IgD-negative memory B cell (primary cell): ENCODE results near the gene CAMKMT. TPM values are rescaled to one million over a fixed set of nuclear protein-coding genes. Genes with fewer than 3 reads are reported as not detected.
A peak's percentile ranks its signal among the peaks of the same experiment; 100 is the strongest.

Experiments used
- H3K27ac Mint-ChIP-seq, 3 donors: one replicate each; pipeline ENCODE4 v1.8.0; 2020 to 2022; ENCODE audit warnings: mild to moderate bottlenecking in 3 of 3, mixed read lengths in 3 of 3, moderate library complexity in 1 of 3
- H3K27me3 Mint-ChIP-seq: one replicate; pipeline ENCODE4 v1.8.0; 2021; ENCODE audit warnings: mixed read lengths
- H3K36me3 Mint-ChIP-seq: one replicate; pipeline ENCODE4 v1.8.0; 2020; ENCODE audit warnings: mild to moderate bottlenecking, mixed read lengths
- H3K4me1 Mint-ChIP-seq, 3 donors: one replicate each; pipeline ENCODE4 v1.8.0; 2020 to 2022; ENCODE audit warnings: mixed read lengths in 3 of 3, mild to moderate bottlenecking in 1 of 3
- H3K4me3 Mint-ChIP-seq, 4 donors: one replicate each; pipeline ENCODE4 v1.8.0; 2020 to 2022; ENCODE audit warnings: mild to moderate bottlenecking in 4 of 4, mixed read lengths in 4 of 4, moderate library complexity in 3 of 4
- H3K9me3 Mint-ChIP-seq, 3 donors: one replicate each; pipeline ENCODE4 v1.8.0; 2020 to 2021; ENCODE audit warnings: mixed read lengths in 3 of 3, mild to moderate bottlenecking in 1 of 3
- polyA plus RNA-seq: library from polyadenylated mRNA; unstranded; fragments of 300-500 nt; fragmentation: Illumina TruSeq; gene quantifications from one replicate; pipeline ENCODE4 v1.2.3, GENCODE V29; 2021

CAMKMT gene
- polyA plus RNA-seq, 1 donor from 2014 or later = 12.2 TPM

DNA sequence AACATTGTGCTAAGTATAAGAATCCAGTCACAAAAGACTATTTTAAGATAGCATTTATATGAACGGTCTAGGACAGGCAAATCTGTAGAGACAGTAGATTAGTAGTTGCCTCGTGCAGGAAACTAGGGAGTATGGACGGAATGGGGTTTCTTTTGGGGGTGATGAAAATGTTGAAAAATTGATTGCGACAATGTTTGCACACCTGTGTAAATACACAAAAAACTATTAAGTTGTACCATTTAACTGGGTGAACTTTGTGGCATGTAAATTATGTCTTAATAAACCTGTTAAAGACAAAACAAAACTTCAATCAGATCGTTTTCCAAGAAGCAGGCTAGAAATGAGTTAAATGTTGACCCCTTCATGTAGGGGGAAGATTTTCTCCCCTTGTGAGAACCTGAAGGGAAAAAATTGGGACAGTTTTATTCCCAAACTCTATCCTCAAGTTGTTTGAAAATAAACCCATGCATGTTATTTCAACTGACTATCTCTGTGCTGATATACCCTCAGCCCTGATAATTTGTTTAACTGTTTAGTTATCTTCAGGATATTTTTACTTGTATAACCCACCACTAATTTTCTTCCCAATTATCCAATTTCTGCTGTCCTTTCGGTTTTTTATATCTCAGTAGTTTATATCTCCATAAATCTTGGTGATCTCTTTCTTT lies 87.2 kb downstream of the CAMKMT start:
- Mint-ChIP-seq H3K27ac (peak overlapping the region in 1 of 3 donors; percentile 86), H3K4me3 (no peak overlapping the region), H3K4me1 (no peaks in the 10 kb centered on the region), H3K9me3 (no peaks in the 10 kb centered on the region), H3K36me3 (no peaks in the 10 kb centered on the region), H3K27me3 (no peaks in the 10 kb centered on the region)

DNA sequence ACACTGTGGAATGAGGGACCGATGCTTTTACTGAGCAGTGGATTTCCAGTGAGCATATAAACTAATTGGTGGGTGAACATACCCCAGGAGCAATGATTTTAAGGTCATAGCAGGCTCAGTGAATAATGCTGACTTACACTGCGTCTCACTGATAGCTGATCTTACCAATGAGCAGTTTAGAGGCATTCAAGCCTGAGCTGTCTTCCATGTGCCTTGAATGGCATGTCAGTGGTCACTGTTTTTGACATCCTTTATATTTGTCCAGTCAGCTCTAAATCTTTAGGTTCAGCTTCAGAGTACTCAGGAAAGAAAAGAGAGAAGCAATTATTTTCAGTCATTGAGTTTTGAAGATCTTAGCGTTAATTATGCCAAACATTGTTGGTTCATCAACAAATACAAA lies 88.3 kb downstream of the CAMKMT start:
- Mint-ChIP-seq H3K27me3 (no peaks in the 10 kb centered on the region), H3K36me3 (peaks cover 3% of the 10 kb centered on the region), H3K4me1 (no peaks in the 10 kb centered on the region), H3K4me3 (no peak overlapping the region), H3K27ac (no peak overlapping the region), H3K9me3 (no peaks in the 10 kb centered on the region)

DNA sequence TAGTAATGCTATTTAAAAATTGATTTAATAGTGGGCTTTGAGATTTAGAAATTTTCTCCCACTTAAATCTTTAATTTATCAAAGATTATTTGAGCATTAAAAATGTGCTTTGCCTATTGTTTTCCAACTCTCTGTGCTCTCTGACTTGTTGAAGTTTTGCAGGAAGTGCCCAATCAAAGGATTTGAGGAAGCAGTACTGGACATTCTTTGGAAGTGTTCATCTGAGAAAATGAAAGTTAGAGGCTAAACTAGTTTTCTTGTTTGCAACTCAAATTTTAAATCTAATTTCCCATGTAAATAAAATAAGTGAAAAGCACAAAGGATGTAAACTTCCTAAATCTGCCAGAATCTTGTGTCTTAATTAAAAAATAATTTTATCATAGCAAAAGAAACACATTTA lies 89.1 kb downstream of the CAMKMT start:
- H3K27me3 Mint-ChIP-seq = no peaks in the 10 kb centered on the region
- no peaks in the 10 kb centered on the region for H3K4me1 Mint-ChIP-seq
- no peaks in the 10 kb centered on the region for H3K9me3 Mint-ChIP-seq
- H3K27ac Mint-ChIP-seq = no peak overlapping the region
- H3K4me3 Mint-ChIP-seq = no peak overlapping the region
- peaks cover 3% of the 10 kb centered on the region for H3K36me3 Mint-ChIP-seq

DNA sequence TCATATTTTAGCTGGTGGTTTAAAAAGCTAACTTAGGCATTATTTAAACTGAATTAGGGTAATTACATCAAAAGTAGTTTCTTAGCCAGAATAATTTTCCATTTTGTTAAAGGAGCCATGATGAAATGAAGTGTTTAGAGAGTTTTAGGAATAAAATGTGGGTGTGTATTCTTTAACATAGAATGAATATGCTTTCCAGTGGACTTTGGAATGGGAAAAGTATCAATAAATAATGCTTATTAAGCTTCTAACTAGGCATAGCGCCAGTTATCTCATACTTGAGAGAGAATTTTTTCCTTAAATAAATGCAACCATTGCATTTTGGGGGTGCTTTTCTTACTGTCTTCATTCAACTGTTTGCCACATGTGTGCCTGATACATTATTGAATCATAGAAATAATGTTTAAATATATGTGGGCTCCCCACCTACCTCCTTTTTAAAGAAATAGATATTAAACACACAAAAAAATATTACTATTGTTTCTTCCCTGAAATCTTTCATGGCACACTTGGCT lies 90.4 kb downstream of the CAMKMT start:
- H3K27me3 Mint-ChIP-seq = no peaks in the 10 kb centered on the region
- H3K4me1 Mint-ChIP-seq = no peaks in the 10 kb centered on the region
- H3K27ac Mint-ChIP-seq = no peak overlapping the region
- no peaks in the 10 kb centered on the region for H3K9me3 Mint-ChIP-seq
- H3K36me3 Mint-ChIP-seq = peaks cover 3% of the 10 kb centered on the region
- no peak overlapping the region for H3K4me3 Mint-ChIP-seq

DNA sequence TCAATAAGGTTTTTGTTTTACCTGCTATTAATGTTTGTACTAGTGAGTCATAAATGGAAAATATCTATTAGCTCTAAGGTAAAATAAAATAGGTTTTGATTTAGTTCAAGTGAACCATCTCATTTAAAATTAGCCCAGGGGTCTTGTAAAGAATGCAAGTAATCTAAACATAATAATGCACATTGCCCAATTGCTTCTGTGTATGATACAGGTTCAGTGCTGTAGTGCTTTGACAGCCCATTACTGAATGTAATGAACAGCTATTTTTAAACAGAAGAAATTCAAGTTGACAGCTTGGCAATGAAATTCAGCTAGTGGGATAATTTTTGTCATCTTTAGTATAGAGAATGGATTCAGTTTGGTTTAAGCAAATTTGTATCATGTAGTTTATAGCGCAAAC lies 91.5 kb downstream of the CAMKMT start:
- Mint-ChIP-seq H3K9me3 (no peaks in the 10 kb centered on the region), H3K36me3 (peaks cover 5% of the 10 kb centered on the region), H3K4me1 (no peaks in the 10 kb centered on the region), H3K27ac (no peak overlapping the region), H3K27me3 (no peaks in the 10 kb centered on the region), H3K4me3 (no peak overlapping the region)

DNA sequence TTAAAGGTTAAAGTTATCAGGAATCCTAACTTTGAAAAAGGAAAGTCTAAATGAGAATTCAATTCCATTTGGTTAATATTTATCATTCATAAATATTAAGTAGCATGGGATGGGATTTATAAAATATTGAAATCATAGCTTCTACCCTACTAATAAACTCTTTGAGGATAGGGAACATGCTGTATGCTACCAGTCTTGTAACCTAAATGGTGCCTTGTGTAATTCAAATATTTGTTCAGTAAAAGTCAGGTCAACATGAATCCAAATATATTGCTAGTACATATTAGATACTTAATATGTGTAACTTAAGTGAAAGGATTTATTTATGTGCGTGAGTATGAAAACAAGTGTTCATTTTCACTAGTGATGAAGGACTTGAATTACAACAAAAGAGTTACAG lies 94.1 kb downstream of the CAMKMT start:
- H3K36me3 Mint-ChIP-seq = peaks cover 5% of the 10 kb centered on the region

DNA sequence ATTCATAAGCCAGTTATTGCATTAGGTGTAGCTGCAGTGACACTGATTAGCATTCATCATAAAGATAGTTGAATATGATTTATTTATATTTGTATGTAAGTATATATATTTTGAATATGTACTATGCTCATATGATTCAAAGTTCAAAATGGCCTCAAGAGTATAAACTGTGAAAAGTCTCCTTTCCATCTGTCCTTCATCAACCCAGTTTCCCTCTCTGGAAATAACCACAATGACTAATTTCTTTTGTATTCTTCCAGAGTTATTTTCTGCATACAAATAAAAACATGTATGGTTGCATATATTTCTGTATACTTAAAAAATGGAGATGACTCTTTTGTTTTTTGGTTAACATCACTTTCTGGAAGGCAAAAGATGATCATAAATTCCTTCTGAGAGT lies 95.2 kb downstream of the CAMKMT start:
- no peaks in the 10 kb centered on the region for H3K9me3 Mint-ChIP-seq
- H3K27ac Mint-ChIP-seq = no peak overlapping the region
- H3K4me3 Mint-ChIP-seq = no peak overlapping the region

More for the DNA sequence above, 94.1 kb downstream of the CAMKMT start:
- H3K27me3 Mint-ChIP-seq = no peaks in the 10 kb centered on the region
- no peaks in the 10 kb centered on the region for H3K9me3 Mint-ChIP-seq
- no peak overlapping the region for H3K4me3 Mint-ChIP-seq
- H3K27ac Mint-ChIP-seq = no peak overlapping the region
- H3K4me1 Mint-ChIP-seq = no peaks in the 10 kb centered on the region

DNA sequence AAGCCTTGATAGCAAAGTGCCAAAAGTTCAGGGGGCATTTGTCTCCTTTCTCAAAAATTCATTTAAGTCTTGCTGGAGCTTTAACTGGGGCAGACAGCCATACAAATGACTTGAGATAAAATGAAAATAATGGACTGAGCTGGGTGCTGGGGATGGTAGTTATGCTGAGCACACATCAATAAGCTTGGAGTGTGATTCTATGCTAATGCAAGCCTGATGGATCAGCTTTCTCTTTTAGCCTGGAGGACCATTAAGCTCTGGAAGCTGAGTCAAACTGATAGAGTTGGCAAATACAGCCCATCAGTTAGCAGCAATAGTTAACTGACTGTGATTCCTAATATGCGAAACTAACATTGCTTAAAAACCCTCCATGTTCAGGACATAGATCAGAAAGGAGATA lies 98.0 kb downstream of the CAMKMT start:
- no peaks in the 10 kb centered on the region for H3K4me1 Mint-ChIP-seq
- no peaks in the 10 kb centered on the region for H3K27me3 Mint-ChIP-seq
- peaks cover 0 to 13% (median 7%) of the 10 kb centered on the region in 3 donors for H3K9me3 Mint-ChIP-seq
- H3K36me3 Mint-ChIP-seq = peaks cover 1% of the 10 kb centered on the region
- H3K4me3 Mint-ChIP-seq = no peak overlapping the region
- H3K27ac Mint-ChIP-seq = no peak overlapping the region

More for the DNA sequence above, 95.2 kb downstream of the CAMKMT start:
- H3K27me3 Mint-ChIP-seq = no peaks in the 10 kb centered on the region
- peaks cover 5% of the 10 kb centered on the region for H3K36me3 Mint-ChIP-seq
- H3K4me1 Mint-ChIP-seq = no peaks in the 10 kb centered on the region

DNA sequence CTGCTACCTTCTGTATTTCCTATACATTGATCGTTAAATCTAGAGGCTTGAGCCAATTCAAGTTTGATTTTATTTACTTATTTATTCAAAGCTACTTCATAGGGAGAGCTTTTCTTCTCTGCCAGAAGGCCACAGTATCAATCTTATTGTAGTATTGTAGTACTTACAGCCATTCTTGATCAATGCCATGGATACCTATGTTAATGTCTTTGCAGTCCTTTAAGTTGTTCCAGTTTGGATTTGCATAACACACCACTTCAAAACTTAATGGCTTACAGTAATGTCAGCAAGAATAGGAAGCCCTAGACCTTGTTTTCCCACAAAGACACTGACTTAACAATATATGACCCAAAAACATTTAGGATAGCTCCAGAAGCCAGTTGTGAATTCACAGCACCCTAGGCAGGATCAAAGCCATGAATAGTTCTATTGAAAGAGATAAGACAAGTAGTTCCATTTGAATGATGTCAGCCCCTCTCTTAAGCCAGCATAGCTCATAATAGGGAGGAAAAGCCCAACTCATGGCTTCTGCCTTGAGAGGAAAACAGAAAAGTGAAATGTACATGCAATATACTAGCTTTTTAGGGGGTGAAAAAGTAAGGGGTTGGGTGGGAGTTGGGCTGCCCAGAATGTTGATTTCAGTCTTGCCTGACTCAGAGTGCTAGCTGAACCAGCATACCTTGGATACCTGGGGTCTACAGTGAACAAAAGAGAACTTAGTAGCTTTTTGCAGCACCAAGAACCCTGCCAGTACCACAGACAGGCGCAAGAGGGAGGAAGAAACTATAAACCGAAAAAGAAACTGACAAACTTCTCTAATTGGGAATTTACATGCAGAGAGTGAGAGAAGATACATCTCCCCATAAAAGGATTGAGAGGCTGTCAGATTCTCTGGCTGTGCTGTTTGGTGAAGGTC lies 101.4 kb downstream of the CAMKMT start:
- H3K4me1 Mint-ChIP-seq = no peaks in the 10 kb centered on the region
- no peaks in the 10 kb centered on the region for H3K36me3 Mint-ChIP-seq
- H3K27ac Mint-ChIP-seq = no peak overlapping the region
- no peaks in the 10 kb centered on the region for H3K27me3 Mint-ChIP-seq
- no peak overlapping the region for H3K4me3 Mint-ChIP-seq
- peaks cover 0 to 19% (median 10%) of the 10 kb centered on the region in 3 donors for H3K9me3 Mint-ChIP-seq

DNA sequence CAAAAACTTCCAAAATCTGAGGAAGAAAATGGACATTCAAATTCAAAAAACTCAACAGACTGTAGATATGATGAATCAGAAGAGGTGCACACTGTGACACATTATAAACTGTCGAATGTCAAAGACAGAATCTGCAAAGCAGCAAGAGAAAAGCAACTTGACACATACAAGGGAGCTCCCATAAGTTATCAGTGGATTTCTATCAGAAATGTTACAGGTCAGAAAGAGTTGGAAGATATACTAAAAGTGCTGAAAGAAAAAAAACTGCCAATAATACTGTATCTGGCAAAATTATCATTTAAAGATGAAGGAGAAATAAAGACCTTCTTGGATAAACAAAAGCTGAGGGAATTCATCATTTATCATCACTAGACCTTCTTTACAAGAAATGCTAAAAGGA lies 102.7 kb downstream of the CAMKMT start:
- H3K36me3 Mint-ChIP-seq = no peaks in the 10 kb centered on the region
- H3K4me1 Mint-ChIP-seq = no peaks in the 10 kb centered on the region
- H3K9me3 Mint-ChIP-seq = peaks cover 0 to 19% (median 10%) of the 10 kb centered on the region in 3 donors
- H3K27me3 Mint-ChIP-seq = no peaks in the 10 kb centered on the region
- no peak overlapping the region for H3K4me3 Mint-ChIP-seq
- no peak overlapping the region for H3K27ac Mint-ChIP-seq

DNA sequence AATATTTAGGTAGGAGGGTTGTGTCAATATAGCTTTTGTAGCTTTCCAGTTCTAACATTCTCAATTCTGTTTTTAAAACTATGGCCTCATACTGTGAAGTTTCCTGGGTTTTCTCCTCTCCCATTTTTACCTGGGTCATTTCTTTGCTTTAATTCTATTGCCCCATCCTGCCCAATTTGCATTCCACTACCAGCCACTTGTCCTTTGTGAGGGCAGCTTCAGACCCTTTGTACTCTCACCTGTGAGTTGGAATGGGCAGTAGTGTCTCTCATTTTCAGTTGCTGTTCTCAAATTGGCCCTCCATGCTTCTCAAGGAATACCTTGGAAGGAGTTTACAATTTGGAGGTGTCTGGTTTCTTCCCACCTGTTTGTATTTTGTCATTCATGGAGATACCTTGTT lies 108.4 kb downstream of the CAMKMT start:
- Mint-ChIP-seq H3K4me3 (no peak overlapping the region), H3K27me3 (no peaks in the 10 kb centered on the region)

DNA sequence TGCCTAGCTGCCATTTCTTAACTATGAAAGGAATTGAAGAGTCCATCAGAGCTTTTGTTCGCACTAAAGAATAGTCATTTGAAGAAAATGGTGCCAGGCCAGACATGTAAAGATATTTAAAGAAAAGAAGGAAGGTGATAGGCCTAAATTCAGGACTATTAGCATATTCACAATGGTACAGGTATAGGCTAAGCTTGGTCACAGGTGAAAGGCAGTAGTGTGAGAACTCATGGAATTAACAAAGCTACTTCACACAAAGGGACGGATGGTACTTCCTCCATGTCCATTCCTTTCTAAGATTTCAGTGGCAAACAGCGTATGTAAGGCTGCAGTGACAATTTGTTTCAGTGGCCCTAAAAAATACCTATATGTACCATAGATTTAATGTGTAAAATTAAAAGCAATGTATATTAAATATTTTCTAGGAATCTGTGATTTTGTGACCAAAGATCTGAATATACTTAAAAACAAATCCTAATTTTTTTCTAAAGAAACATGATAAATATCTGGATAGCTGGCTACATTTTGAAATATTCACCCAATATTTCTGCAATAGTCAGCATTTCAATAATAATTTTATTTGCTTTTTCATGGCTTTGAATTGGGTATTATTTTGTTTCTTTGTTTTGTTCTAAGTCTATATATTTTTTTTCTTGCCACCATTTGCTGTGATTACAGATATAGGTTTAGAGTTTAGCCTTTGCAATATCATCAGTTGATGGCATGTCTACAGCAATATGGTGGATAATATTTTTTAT lies 116.1 kb downstream of the CAMKMT start:
- no peaks in the 10 kb centered on the region for H3K36me3 Mint-ChIP-seq
- no peak overlapping the region for H3K4me3 Mint-ChIP-seq
- H3K27me3 Mint-ChIP-seq = no peaks in the 10 kb centered on the region

More for the DNA sequence above, 108.4 kb downstream of the CAMKMT start:
- H3K27ac Mint-ChIP-seq = no peak overlapping the region
- H3K9me3 Mint-ChIP-seq = peaks cover 0 to 7% (median 3%) of the 10 kb centered on the region in 3 donors
- peaks cover 2% of the 10 kb centered on the region for H3K36me3 Mint-ChIP-seq
- H3K4me1 Mint-ChIP-seq = no peaks in the 10 kb centered on the region

DNA sequence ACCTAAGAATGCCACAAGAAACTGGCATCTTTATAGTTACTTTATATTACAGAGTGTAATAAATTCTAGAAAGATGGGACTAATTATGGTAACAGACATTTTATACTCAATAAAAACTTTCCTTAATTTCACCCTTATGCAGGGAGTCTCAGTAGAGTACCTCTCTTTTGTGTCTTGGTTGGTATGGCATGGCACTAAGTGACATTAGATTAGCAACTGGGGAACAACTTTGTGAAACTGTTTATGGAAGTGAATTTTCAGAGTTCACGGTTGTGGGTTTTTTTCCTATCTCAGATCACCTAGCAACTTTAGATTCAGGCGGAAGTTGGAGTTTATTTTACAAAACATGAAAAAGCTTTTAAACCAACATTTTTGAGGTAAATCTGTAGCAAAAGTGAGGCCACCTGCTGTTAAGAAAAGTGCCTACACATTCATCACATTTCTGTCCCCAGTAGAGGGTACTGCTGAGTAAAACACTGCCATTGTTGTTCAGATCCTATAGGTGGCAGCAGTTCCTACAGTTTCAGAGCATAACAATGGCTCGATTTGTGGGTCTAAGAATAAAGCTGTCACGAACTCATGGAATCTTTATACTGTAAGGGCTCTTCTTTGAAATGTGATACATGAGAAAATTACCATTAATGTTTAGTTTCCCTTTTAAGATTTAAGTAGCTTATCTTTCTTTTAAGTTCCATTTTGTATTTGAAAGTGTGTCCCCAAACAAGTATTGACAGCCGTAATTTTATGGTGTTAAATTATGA lies 117.6 kb downstream of the CAMKMT start:
- H3K27ac Mint-ChIP-seq = no peak overlapping the region

More for the DNA sequence above, 116.1 kb downstream of the CAMKMT start:
- no peak overlapping the region for H3K27ac Mint-ChIP-seq
- H3K9me3 Mint-ChIP-seq = no peaks in the 10 kb centered on the region
- peaks cover 0 to 3% (median 0%) of the 10 kb centered on the region in 3 donors for H3K4me1 Mint-ChIP-seq

DNA sequence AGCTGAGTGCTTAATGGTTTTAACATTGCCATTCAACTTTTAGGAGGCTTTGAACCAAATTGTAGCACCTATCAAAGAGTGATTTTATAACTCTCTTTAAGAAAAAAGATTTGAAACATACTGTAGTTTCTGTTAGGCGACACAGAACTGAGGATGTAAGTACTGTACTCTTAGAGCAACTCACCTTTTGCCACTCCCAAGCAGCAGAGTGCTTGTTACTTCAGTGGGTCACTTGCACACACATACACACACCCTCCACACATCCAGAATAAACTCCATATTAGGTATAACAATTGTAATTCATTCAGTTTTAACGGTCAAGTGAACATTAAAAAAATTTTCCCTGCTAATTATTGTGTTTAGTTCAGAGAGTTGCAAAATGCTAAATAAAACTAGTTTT lies 118.3 kb downstream of the CAMKMT start:
- Mint-ChIP-seq H3K27ac (no peak overlapping the region), H3K9me3 (no peaks in the 10 kb centered on the region), H3K4me3 (no peak overlapping the region), H3K36me3 (peaks cover under 1% of the 10 kb centered on the region), H3K27me3 (no peaks in the 10 kb centered on the region), H3K4me1 (peaks cover 0 to 3% (median 0%) of the 10 kb centered on the region in 3 donors)

More for the DNA sequence above, 117.6 kb downstream of the CAMKMT start:
- Mint-ChIP-seq H3K4me1 (peaks cover 0 to 3% (median 0%) of the 10 kb centered on the region in 3 donors), H3K9me3 (no peaks in the 10 kb centered on the region), H3K36me3 (no peaks in the 10 kb centered on the region), H3K27me3 (no peaks in the 10 kb centered on the region), H3K4me3 (no peak overlapping the region)
